ENCODE measurements around the gene HDHD5.
A peak's percentile ranks its signal among the peaks of the same experiment; 100 is the strongest.

Gene HDHD5

GRCh38 chr22:17115236-17115635, 43.8 kb downstream of the HDHD5 start:
- H3K27me3 ChIP-seq (ENCODE audit: insufficient read depth, low read length, poor library complexity) = no peaks in the 10 kb centered on the region
- H3K4me2 ChIP-seq (ENCODE audit: insufficient read depth, low read length) = peak overlapping the region; percentile 30
- peaks cover 59% of the 10 kb centered on the region for H3K4me1 ChIP-seq (ENCODE audit: insufficient read depth, low read length)
- H2AFZ ChIP-seq (ENCODE audit: low read depth, low read length) = no peak overlapping the region
- DNase-seq (no peak), ATAC-seq (ENCODE audit: insufficient read depth, low read depth) (no peak)
- no peak overlapping the region for H3K4me3 ChIP-seq (ENCODE audit: low read depth in 1 of 2, low read length in 2 of 2)
- H4K20me1 ChIP-seq (ENCODE audit: insufficient read depth, low read length) = no peaks in the 10 kb centered on the region; the same call in 1 of the 2 replicates
- peak overlapping the region; percentile 33; the same call in 1 of the 2 replicates for H3K9ac ChIP-seq (ENCODE audit: low read depth, low read length)
- peak overlapping the region; percentile 87 for H3K27ac ChIP-seq (ENCODE audit: low read length)
- H3K9me3 ChIP-seq (ENCODE audit: insufficient read depth, low read length, severe bottlenecking) = no peaks in the 10 kb centered on the region
- H3K79me2 ChIP-seq (ENCODE audit: insufficient read depth, low read length) = no peaks in the 10 kb centered on the region
- TF ChIP-seq CTCF (IDR thresholded peaks at IDR 0.05; ENCODE audit: borderline replicate concordance, extremely low read depth, low read length, poor library complexity, severe bottlenecking) (no peak), EZH2 (IDR thresholded peaks at IDR 0.05; ENCODE audit: borderline replicate concordance, low read depth, low read length, severe bottlenecking) (no peak)
- no peaks in the 10 kb centered on the region for H3K36me3 ChIP-seq (ENCODE audit: insufficient read depth, low read length)

- Histone ChIP-seq H3K9me3 (ENCODE audit: insufficient read depth, low read length, severe bottlenecking) (no peaks in the 10 kb centered on the region), H3K4me3 (ENCODE audit: low read depth in 1 of 2, low read length in 2 of 2) (no peak overlapping the region), H2AFZ (ENCODE audit: low read depth, low read length) (no peak overlapping the region), H3K36me3 (ENCODE audit: insufficient read depth, low read length) (peaks cover 1% of the 10 kb centered on the region; the same call in 1 of the 2 replicates), H3K79me2 (ENCODE audit: insufficient read depth, low read length) (no peaks in the 10 kb centered on the region), H3K27ac (ENCODE audit: low read length) (peak overlapping the region; percentile 87), H3K4me2 (ENCODE audit: insufficient read depth, low read length) (0 out of 2 replicates have a peak overlapping the region, but pooled peaks have one; percentile 30), H3K27me3 (ENCODE audit: insufficient read depth, low read length, poor library complexity) (no peaks in the 10 kb centered on the region), H4K20me1 (ENCODE audit: insufficient read depth, low read length) (no peaks in the 10 kb centered on the region; the same call in 1 of the 2 replicates), H3K4me1 (ENCODE audit: insufficient read depth, low read length) (peaks cover 59% of the 10 kb centered on the region), H3K9ac (ENCODE audit: low read depth, low read length) (no peak overlapping the region)
- DNase-seq = no peak
- no peak for TF ChIP-seq CTCF (IDR thresholded peaks at IDR 0.05; ENCODE audit: borderline replicate concordance, extremely low read depth, low read length, poor library complexity, severe bottlenecking)
- TF ChIP-seq EZH2 (IDR thresholded peaks at IDR 0.05; ENCODE audit: borderline replicate concordance, low read depth, low read length, severe bottlenecking) = no peak
- no peak for ATAC-seq (ENCODE audit: insufficient read depth, low read depth)
Observed at GRCh38 chr22:17114898-17115235, 44.2 kb downstream of the HDHD5 start.

- Histone ChIP-seq H3K27ac (ENCODE audit: low read length) (peak overlapping the region; percentile 87; the same call in 1 of the 2 replicates), H3K36me3 (ENCODE audit: insufficient read depth, low read length) (peaks cover 7% of the 10 kb centered on the region), H3K79me2 (ENCODE audit: insufficient read depth, low read length) (no peaks in the 10 kb centered on the region), H3K27me3 (ENCODE audit: insufficient read depth, low read length, poor library complexity) (no peaks in the 10 kb centered on the region), H3K4me3 (ENCODE audit: low read depth in 1 of 2, low read length in 2 of 2) (no peak overlapping the region), H3K4me2 (ENCODE audit: insufficient read depth, low read length) (no peak overlapping the region), H3K9ac (ENCODE audit: low read depth, low read length) (no peak overlapping the region), H2AFZ (ENCODE audit: low read depth, low read length) (no peak overlapping the region), H3K9me3 (ENCODE audit: insufficient read depth, low read length, severe bottlenecking) (no peaks in the 10 kb centered on the region), H3K4me1 (ENCODE audit: insufficient read depth, low read length) (peaks cover 53% of the 10 kb centered on the region), H4K20me1 (ENCODE audit: insufficient read depth, low read length) (no peaks in the 10 kb centered on the region; the same call in 1 of the 2 replicates)
- DNase-seq = no peak
- TF ChIP-seq EZH2 (IDR thresholded peaks at IDR 0.05; ENCODE audit: borderline replicate concordance, low read depth, low read length, severe bottlenecking) (no peak), CTCF (IDR thresholded peaks at IDR 0.05; ENCODE audit: borderline replicate concordance, extremely low read depth, low read length, poor library complexity, severe bottlenecking) (no peak)
- ATAC-seq (ENCODE audit: insufficient read depth, low read depth) = no peak
Observed at GRCh38 chr22:17114173-17114897, 44.7 kb downstream of the HDHD5 start.

Measured in DND-41 (cell line).